GM23248 (cell line): ENCODE measurements around the gene VPS13A.

Experiments
- EZH2 ChIP-seq: fragments of 200-600 bp; sonication (generic); IDR thresholded peaks from 2 replicates; pipeline ENCODE4 v1.6.1; 2018; ENCODE audit warnings: antibody characterized with exemption, mild to moderate bottlenecking; ENCODE audit not compliant: insufficient read depth, poor library complexity, severe bottlenecking
- EZH2phosphoT487 ChIP-seq: fragments of 200-600 bp; sonication (generic); IDR thresholded peaks from 2 replicates; pipeline ENCODE4 v1.6.1; 2018; ENCODE audit warnings: antibody characterized with exemption, moderate library complexity, mild to moderate bottlenecking, low read depth; ENCODE audit not compliant: insufficient read depth

DNA sequence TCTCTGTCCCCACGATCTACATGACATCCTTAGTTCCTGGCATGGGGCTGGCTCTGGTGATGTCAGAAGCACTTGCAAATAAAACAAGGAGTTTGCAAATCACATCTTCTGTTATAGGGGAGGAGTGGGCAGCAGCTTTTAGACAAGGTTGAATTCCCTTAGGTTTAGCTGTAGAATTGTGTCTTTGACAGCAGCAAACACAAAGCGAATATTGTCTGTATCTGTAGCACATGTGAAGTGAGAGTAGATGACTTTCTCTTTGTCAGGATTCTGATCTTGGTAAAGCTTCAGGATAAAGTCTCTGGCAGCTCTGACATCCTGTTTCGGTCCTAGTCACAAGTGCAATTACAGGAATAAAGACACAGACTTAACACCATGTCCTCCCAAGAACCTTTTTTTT lies 246.5 kb downstream of the VPS13A start:
- TF ChIP-seq EZH2 (no peak), EZH2phosphoT487 (no peak)
